ENCODE data around the gene RPL36AL. TPM values are rescaled to one million over a fixed set of nuclear protein-coding genes. Genes with fewer than 3 reads are reported as not detected.
A peak's percentile ranks its signal among the peaks of the same experiment; 100 is the strongest.

RPL36AL gene
- total RNA-seq, 3 donors from 2014 or later (not counting 1 experiment from before 2014, with no cell fraction given) = 126 to 166 (median 150) TPM

DNA sequence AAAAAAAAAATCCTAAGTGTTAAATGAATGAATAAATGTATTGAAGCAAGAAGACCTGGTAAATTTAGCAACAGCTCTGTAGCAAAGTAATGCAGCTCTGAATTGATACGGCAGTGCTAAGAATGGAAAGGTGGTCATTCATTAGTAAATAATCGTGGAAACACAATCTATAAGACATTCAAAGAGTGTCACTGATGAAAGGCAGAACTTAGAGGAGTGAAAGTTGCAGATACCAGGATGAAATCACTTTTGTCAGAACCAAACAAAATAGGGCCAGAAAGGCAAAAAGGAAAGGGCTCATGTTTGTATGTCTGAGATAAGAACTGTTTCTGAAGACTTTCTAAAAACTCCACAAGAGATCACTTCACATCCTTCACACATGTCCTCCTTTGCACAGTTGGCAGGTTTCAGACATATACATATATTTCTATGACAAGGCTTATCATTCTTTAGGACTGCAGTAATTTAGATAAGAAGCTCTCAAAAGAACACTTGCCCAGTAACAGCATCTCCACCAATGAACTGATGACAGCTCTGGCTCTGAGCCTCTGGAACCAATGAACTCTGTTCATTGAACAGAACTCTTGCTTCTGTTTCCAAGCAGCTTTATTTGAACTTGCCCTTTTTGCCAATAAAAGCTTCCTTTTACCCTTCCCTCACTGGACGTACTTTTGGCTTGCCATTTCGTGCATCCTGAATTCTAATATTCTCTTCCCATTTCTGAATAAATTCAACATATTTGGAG is 25.9 kb downstream of the RPL36AL start:
- DNase-seq (no peak), ATAC-seq (no peak)
- Mint-ChIP-seq H3K36me3 (no peaks in the 10 kb centered on the region), H3K27me3 (ENCODE audit: low read depth in 2 of 2) (no peaks in the 10 kb centered on the region), H3K4me3 (no peak overlapping the region), H3K9me3 (no peaks in the 10 kb centered on the region), H3K4me1 (peaks cover 17 to 20% of the 10 kb centered on the region in 2 donors), H3K27ac (peak overlapping the region; percentile 25 to 56)
- Histone ChIP-seq H3K36me3 (ENCODE audit: control insufficient read depth, insufficient read depth, low read length) (no peaks in the 10 kb centered on the region), H3K4me1 (ENCODE audit: control insufficient read depth, insufficient read depth, low read length) (peaks cover 18% of the 10 kb centered on the region), H3K27me3 (ENCODE audit: control insufficient read depth, insufficient read depth, low read length) (no peaks in the 10 kb centered on the region), H3K27ac (ENCODE audit: low read length) (peak overlapping the region; percentile 2), H3K9me3 (ENCODE audit: control insufficient read depth, insufficient read depth, low read length) (no peaks in the 10 kb centered on the region), H3K4me3 (ENCODE audit: low read length) (no peak overlapping the region)
- intact Hi-C loops (cut with micrococcal nuclease) = no loop called here
- 51% methylated on average over 3 of the region's 4 CpGs for WGBS (ENCODE audit: insufficient coverage)
- no peak for TF ChIP-seq CTCF (IDR thresholded peaks at IDR 0.05)

- no peak for TF ChIP-seq CTCF (IDR thresholded peaks at IDR 0.05)
- Mint-ChIP-seq H3K36me3 (no peaks in the 10 kb centered on the region), H3K4me1 (peaks cover 4 to 8% of the 10 kb centered on the region in 2 donors), H3K27ac (no peak overlapping the region), H3K4me3 (no peak overlapping the region), H3K9me3 (no peaks in the 10 kb centered on the region), H3K27me3 (ENCODE audit: low read depth in 2 of 2) (no peaks in the 10 kb centered on the region)
- 100% methylated on average over 1 of the region's 3 CpGs for WGBS (ENCODE audit: insufficient coverage)
- Histone ChIP-seq H3K4me3 (ENCODE audit: low read length) (no peak overlapping the region), H3K36me3 (ENCODE audit: control insufficient read depth, insufficient read depth, low read length) (no peaks in the 10 kb centered on the region), H3K4me1 (ENCODE audit: control insufficient read depth, insufficient read depth, low read length) (peaks cover 12% of the 10 kb centered on the region), H3K27ac (ENCODE audit: low read length) (no peak overlapping the region), H3K9me3 (ENCODE audit: control insufficient read depth, insufficient read depth, low read length) (no peaks in the 10 kb centered on the region), H3K27me3 (ENCODE audit: control insufficient read depth, insufficient read depth, low read length) (no peaks in the 10 kb centered on the region)
- ATAC-seq (no peak), DNase-seq (no peak)
- intact Hi-C loops (cut with micrococcal nuclease) = no loop called here
These were observed 27.4 kb downstream of the RPL36AL start for GRCh38 chr14:49593016-49593415.

DNA sequence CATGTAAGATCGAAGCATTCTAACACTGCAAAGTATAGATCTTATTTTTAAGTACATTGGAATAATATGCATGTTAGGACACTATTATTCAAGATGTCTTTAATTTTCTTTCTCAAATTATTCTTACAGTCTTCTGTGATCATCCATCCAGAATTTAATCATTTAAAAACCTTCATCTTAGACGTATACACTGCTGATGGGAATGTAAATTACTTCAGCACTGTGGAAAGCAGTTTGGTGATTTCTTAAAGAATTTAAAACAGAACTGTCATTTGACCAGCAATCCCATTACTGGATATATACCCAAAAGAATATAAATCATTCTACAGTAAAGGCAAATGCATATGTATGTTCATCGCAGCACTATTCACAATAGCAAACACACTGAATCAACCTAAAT is 31.0 kb downstream of the RPL36AL start:
- WGBS (ENCODE audit: insufficient coverage) = 80% methylated on average over 1 of the region's 3 CpGs
- intact Hi-C loops (cut with micrococcal nuclease) = loop anchor here (10.0 kb wide), 1 partner anchor 775 kb away; no protein-coding TSS in a partner anchor

More for the DNA sequence above, 31.0 kb downstream of the RPL36AL start:
- Mint-ChIP-seq H3K36me3 (no peaks in the 10 kb centered on the region), H3K27ac (no peak overlapping the region), H3K27me3 (ENCODE audit: low read depth in 2 of 2) (no peaks in the 10 kb centered on the region), H3K4me3 (no peak overlapping the region), H3K9me3 (no peaks in the 10 kb centered on the region), H3K4me1 (peaks cover 22 to 25% of the 10 kb centered on the region in 2 donors)
- Histone ChIP-seq H3K27ac (ENCODE audit: low read length) (no peak overlapping the region), H3K27me3 (ENCODE audit: control insufficient read depth, insufficient read depth, low read length) (no peaks in the 10 kb centered on the region), H3K4me1 (ENCODE audit: control insufficient read depth, insufficient read depth, low read length) (peaks cover 12% of the 10 kb centered on the region), H3K36me3 (ENCODE audit: control insufficient read depth, insufficient read depth, low read length) (peaks cover under 1% of the 10 kb centered on the region), H3K4me3 (ENCODE audit: low read length) (no peak overlapping the region), H3K9me3 (ENCODE audit: control insufficient read depth, insufficient read depth, low read length) (no peaks in the 10 kb centered on the region)
- no peak for TF ChIP-seq CTCF (IDR thresholded peaks at IDR 0.05)
- ATAC-seq = no peak
- DNase-seq = no peak
